Measurements from ENCODE around the gene GRIA3. TPM values are rescaled to one million over a fixed set of nuclear protein-coding genes. Genes with fewer than 3 reads are reported as not detected.

GRIA3 gene
- total RNA-seq, 1 donor from 2014 or later = not detected

GRCh38 chrX:123170546-123170945 lies 13.5 kb upstream of the GRIA3 start:
- no peaks in the 10 kb centered on the region for H3K4me1 Mint-ChIP-seq
- TF ChIP-seq CTCF (IDR thresholded peaks at IDR 0.05) = no peak
- H3K27me3 Mint-ChIP-seq = no peaks in the 10 kb centered on the region
- no peak overlapping the region for H3K27ac Mint-ChIP-seq
- DNase-seq (no peak), ATAC-seq (ENCODE audit: low read depth) (no peak)
- intact Hi-C loops (cut with micrococcal nuclease) = no loop called here
- ChIA-PET CTCF (no interaction called here), POLR2A (no interaction called here)
- H3K4me3 Mint-ChIP-seq = no peak overlapping the region
- H3K9me3 Mint-ChIP-seq = no peaks in the 10 kb centered on the region
- H3K36me3 Mint-ChIP-seq (ENCODE audit: low read depth) = no peaks in the 10 kb centered on the region

GRCh38 chrX:123171781-123172180 lies 12.3 kb upstream of the GRIA3 start:
- TF ChIP-seq CTCF (IDR thresholded peaks at IDR 0.05) = no peak
- Mint-ChIP-seq H3K27me3 (no peaks in the 10 kb centered on the region), H3K4me1 (no peaks in the 10 kb centered on the region), H3K4me3 (no peak overlapping the region), H3K9me3 (no peaks in the 10 kb centered on the region), H3K27ac (no peak overlapping the region), H3K36me3 (ENCODE audit: low read depth) (no peaks in the 10 kb centered on the region)
- intact Hi-C loops (cut with micrococcal nuclease) = no loop called here
- no peak for ATAC-seq (ENCODE audit: low read depth)
- ChIA-PET CTCF (no interaction called here), POLR2A (no interaction called here)
- DNase-seq = no peak

GRCh38 chrX:123172869-123173268 lies 11.2 kb upstream of the GRIA3 start:
- CTCF ChIA-PET = no interaction called here
- no peak for DNase-seq
- Mint-ChIP-seq H3K27ac (no peak overlapping the region), H3K9me3 (no peaks in the 10 kb centered on the region), H3K36me3 (ENCODE audit: low read depth) (no peaks in the 10 kb centered on the region), H3K4me1 (no peaks in the 10 kb centered on the region), H3K4me3 (no peak overlapping the region), H3K27me3 (no peaks in the 10 kb centered on the region)
- POLR2A ChIA-PET = no interaction called here
- intact Hi-C loops (cut with micrococcal nuclease) = no loop called here
- TF ChIP-seq CTCF (IDR thresholded peaks at IDR 0.05) = no peak
- ATAC-seq (ENCODE audit: low read depth) = no peak

- POLR2A ChIA-PET = no interaction called here
- intact Hi-C loops (cut with micrococcal nuclease) = no loop called here
- ATAC-seq (ENCODE audit: low read depth) (no peak), DNase-seq (no peak)
- Mint-ChIP-seq H3K27me3 (no peaks in the 10 kb centered on the region), H3K4me1 (no peaks in the 10 kb centered on the region), H3K9me3 (no peaks in the 10 kb centered on the region), H3K4me3 (no peak overlapping the region), H3K27ac (no peak overlapping the region), H3K36me3 (ENCODE audit: low read depth) (no peaks in the 10 kb centered on the region)
- CTCF ChIA-PET = no interaction called here
- no peak for TF ChIP-seq CTCF (IDR thresholded peaks at IDR 0.05)
These were observed 10.2 kb upstream of the GRIA3 start for GRCh38 chrX:123173833-123174232.

GRCh38 chrX:123175366-123176122 lies 8.5 kb upstream of the GRIA3 start:
- no peaks in the 10 kb centered on the region for H3K9me3 Mint-ChIP-seq

More at GRCh38 chrX:123175366-123176122, 8.5 kb upstream of the GRIA3 start:
- no peak for ATAC-seq (ENCODE audit: low read depth)
- intact Hi-C loops (cut with micrococcal nuclease) = no loop called here
- Mint-ChIP-seq H3K27ac (no peak overlapping the region), H3K27me3 (no peaks in the 10 kb centered on the region), H3K4me3 (no peak overlapping the region), H3K36me3 (ENCODE audit: low read depth) (no peaks in the 10 kb centered on the region), H3K4me1 (no peaks in the 10 kb centered on the region)
- POLR2A ChIA-PET = no interaction called here
- no peak for TF ChIP-seq CTCF (IDR thresholded peaks at IDR 0.05)
- CTCF ChIA-PET = no interaction called here
- DNase-seq = no peak
